Activated naive CD8-positive, alpha-beta T cell treated with anti-CD3 and anti-CD28 coated beads, Interleukin-2, amount 10 ng/mL, durations not matched to agents 7 days and 5 days (primary cell): ENCODE measurements around the gene PXYLP1. TPM values are rescaled to one million over a fixed set of nuclear protein-coding genes. Genes with fewer than 3 reads are reported as not detected.

Source experiments
- ATAC-seq: fragments of 150-1000 bp; cut with Tn5 transposase; one replicate; pipeline ENCODE4 v1.10.0; 2021; ENCODE audit warnings: low read depth, moderate library complexity
- POLR2A ChIA-PET: fragments of 350-600 bp; sonication (Branson Sonifier 250); formaldehyde crosslinking; loops from one replicate; lab custom pipeline; 2021; ENCODE audit warnings: antibody characterized with exemption; lab: Charles Lee
- DNase-seq: peaks from one replicate; pipeline ENCODE4 v3.0.0; 2021
- H3K27ac Mint-ChIP-seq: one replicate; pipeline ENCODE4 v1.8.0; 2022; ENCODE audit warnings: mild to moderate bottlenecking, mixed read lengths
- H3K27me3 Mint-ChIP-seq: one replicate; pipeline ENCODE4 v1.8.0; 2022; ENCODE audit warnings: mild to moderate bottlenecking, moderate library complexity, mixed read lengths
- H3K36me3 Mint-ChIP-seq: one replicate; pipeline ENCODE4 v1.8.0; 2021; ENCODE audit warnings: mild to moderate bottlenecking, mixed read lengths
- H3K4me1 Mint-ChIP-seq: one replicate; pipeline ENCODE4 v1.8.0; 2021; ENCODE audit warnings: mixed read lengths
- H3K4me3 Mint-ChIP-seq: one replicate; pipeline ENCODE4 v1.8.0; 2022; ENCODE audit warnings: mild to moderate bottlenecking, moderate library complexity, mixed read lengths
- H3K9me3 Mint-ChIP-seq: one replicate; pipeline ENCODE4 v1.8.0; 2021; ENCODE audit warnings: mixed read lengths
- total RNA-seq, 2 experiments: library from RNA; stranded (reverse); gene quantifications; one replicate each; pipeline ENCODE4 v1.2.3, GENCODE V29; 2021

PXYLP1 gene
- total RNA-seq, 2 experiments from 2014 or later: 15.8 to 19.5 TPM

GRCh38 chr3:141258973-141259372, 27.3 kb downstream of the PXYLP1 start:
- ATAC-seq (no peak), DNase-seq (no peak)
- POLR2A ChIA-PET: interaction anchor here (0.7 to 1.7 kb wide), 4 partner anchors 8 to 27 kb away, joined by 3 to 5 read pairs (median 4); partner anchors contain the start of gene PXYLP1

GRCh38 chr3:141259821-141260629, 28.4 kb downstream of the PXYLP1 start:
- H3K9me3 Mint-ChIP-seq: no peaks in the 10 kb centered on the region
- no peak overlapping the region for H3K4me3 Mint-ChIP-seq
- H3K4me1 Mint-ChIP-seq: peaks cover 24% of the 10 kb centered on the region
- H3K36me3 Mint-ChIP-seq: peaks cover 18% of the 10 kb centered on the region
- DNase-seq: no peak
- H3K27ac Mint-ChIP-seq: no peak overlapping the region
- H3K27me3 Mint-ChIP-seq: no peaks in the 10 kb centered on the region
- ATAC-seq: no peak
- POLR2A ChIA-PET: interaction anchor here (0.7 to 1.7 kb wide), 2 partner anchors 21 to 27 kb away, joined by 3 to 4 read pairs; no protein-coding TSS in a partner anchor

More at GRCh38 chr3:141258973-141259372, 27.3 kb downstream of the PXYLP1 start:
- Mint-ChIP-seq H3K4me1 (peaks cover 24% of the 10 kb centered on the region), H3K9me3 (no peaks in the 10 kb centered on the region), H3K4me3 (no peak overlapping the region), H3K27ac (no peak overlapping the region), H3K27me3 (no peaks in the 10 kb centered on the region), H3K36me3 (peaks cover 17% of the 10 kb centered on the region)

GRCh38 chr3:141260630-141260927, 29.0 kb downstream of the PXYLP1 start:
- Mint-ChIP-seq H3K27me3 (no peaks in the 10 kb centered on the region), H3K9me3 (no peaks in the 10 kb centered on the region), H3K4me3 (no peak overlapping the region), H3K36me3 (peaks cover 18% of the 10 kb centered on the region), H3K27ac (peak overlapping the region; percentile 11), H3K4me1 (peaks cover 26% of the 10 kb centered on the region)
- DNase-seq (no peak), ATAC-seq (no peak)
- POLR2A ChIA-PET: interaction anchor here (0.7 kb wide), 1 partner anchor 24 kb away, joined by 4 read pairs; no protein-coding TSS in a partner anchor

- peak overlapping the region; percentile 46 for H3K4me3 Mint-ChIP-seq
- POLR2A ChIA-PET: interaction anchor here (2.1 kb wide), 1 partner anchor 30 kb away, joined by 12 read pairs; the partner anchor contains the start of gene PXYLP1
- H3K27me3 Mint-ChIP-seq: no peaks in the 10 kb centered on the region
- H3K4me1 Mint-ChIP-seq: peaks cover 27% of the 10 kb centered on the region
- no peaks in the 10 kb centered on the region for H3K9me3 Mint-ChIP-seq
- ATAC-seq (peak; percentile 62), DNase-seq (no peak)
- H3K36me3 Mint-ChIP-seq: peaks cover 18% of the 10 kb centered on the region
- H3K27ac Mint-ChIP-seq: peak overlapping the region; percentile 13
Observed at GRCh38 chr3:141261472-141262307, 30.1 kb downstream of the PXYLP1 start.

GRCh38 chr3:141262308-141262705, 30.7 kb downstream of the PXYLP1 start:
- H3K27ac Mint-ChIP-seq: no peak overlapping the region
- no peak overlapping the region for H3K4me3 Mint-ChIP-seq
- no peaks in the 10 kb centered on the region for H3K9me3 Mint-ChIP-seq
- POLR2A ChIA-PET: interaction anchor here (2.1 kb wide), 1 partner anchor 31 kb away, joined by 12 read pairs; the partner anchor contains the start of gene PXYLP1
- H3K36me3 Mint-ChIP-seq: peaks cover 18% of the 10 kb centered on the region
- no peaks in the 10 kb centered on the region for H3K27me3 Mint-ChIP-seq
- DNase-seq: no peak
- H3K4me1 Mint-ChIP-seq: peaks cover 30% of the 10 kb centered on the region
- ATAC-seq: no peak

- Mint-ChIP-seq H3K36me3 (peaks cover 23% of the 10 kb centered on the region), H3K4me3 (peak overlapping the region; percentile 84), H3K4me1 (peaks cover 33% of the 10 kb centered on the region), H3K9me3 (no peaks in the 10 kb centered on the region), H3K27me3 (no peaks in the 10 kb centered on the region), H3K27ac (peak overlapping the region; percentile 98)
- ATAC-seq: no peak
- POLR2A ChIA-PET: interaction anchor here (0.6 to 3.4 kb wide), 11 partner anchors 9 to 1131 kb away, joined by 3 to 85 read pairs (median 6); partner anchors contain the start of gene PXYLP1
- no peak for DNase-seq
Observed at GRCh38 chr3:141266186-141266585, 34.6 kb downstream of the PXYLP1 start.

- H3K4me1 Mint-ChIP-seq: peaks cover 25% of the 10 kb centered on the region
Observed at GRCh38 chr3:141266797-141267555, 35.4 kb downstream of the PXYLP1 start.

GRCh38 chr3:141267629-141268028, 36.0 kb downstream of the PXYLP1 start:
- H3K4me3 Mint-ChIP-seq: peak overlapping the region; percentile 84
- H3K27ac Mint-ChIP-seq: peak overlapping the region; percentile 98
- peaks cover 14% of the 10 kb centered on the region for H3K36me3 Mint-ChIP-seq
- DNase-seq (no peak), ATAC-seq (no peak)
- H3K27me3 Mint-ChIP-seq: no peaks in the 10 kb centered on the region
- H3K9me3 Mint-ChIP-seq: no peaks in the 10 kb centered on the region
- POLR2A ChIA-PET: interaction anchor here (0.7 to 3.4 kb wide), 22 partner anchors 9 to 593 kb away, joined by 3 to 85 read pairs (median 4); partner anchors contain the start of gene PXYLP1
- H3K4me1 Mint-ChIP-seq: peaks cover 25% of the 10 kb centered on the region

More at GRCh38 chr3:141266797-141267555, 35.4 kb downstream of the PXYLP1 start:
- no peaks in the 10 kb centered on the region for H3K9me3 Mint-ChIP-seq
- H3K4me3 Mint-ChIP-seq: peak overlapping the region; percentile 84
- no peaks in the 10 kb centered on the region for H3K27me3 Mint-ChIP-seq
- POLR2A ChIA-PET: interaction anchor here (0.7 to 3.4 kb wide), 26 partner anchors 8 to 594 kb away, joined by 3 to 85 read pairs (median 4); partner anchors contain the start of gene PXYLP1
- peak; percentile 94 for ATAC-seq
- DNase-seq: peak; percentile 60
- H3K36me3 Mint-ChIP-seq: peaks cover 17% of the 10 kb centered on the region
- H3K27ac Mint-ChIP-seq: peak overlapping the region; percentile 98

- Mint-ChIP-seq H3K27me3 (no peaks in the 10 kb centered on the region), H3K36me3 (peaks cover 19% of the 10 kb centered on the region), H3K27ac (peak overlapping the region; percentile 98), H3K4me1 (peaks cover 26% of the 10 kb centered on the region), H3K4me3 (peak overlapping the region; percentile 84), H3K9me3 (no peaks in the 10 kb centered on the region)
- DNase-seq (no peak), ATAC-seq (no peak)
- POLR2A ChIA-PET: interaction anchor here (1.0 to 3.4 kb wide), 6 partner anchors 15 to 219 kb away, joined by 3 to 85 read pairs (median 8); partner anchors contain the start of gene PXYLP1
Observed at GRCh38 chr3:141268306-141268705, 36.7 kb downstream of the PXYLP1 start.

GRCh38 chr3:141268791-141269190, 37.2 kb downstream of the PXYLP1 start:
- Mint-ChIP-seq H3K36me3 (peaks cover 19% of the 10 kb centered on the region), H3K4me3 (no peak overlapping the region), H3K27ac (peak overlapping the region; percentile 22), H3K4me1 (peaks cover 31% of the 10 kb centered on the region), H3K27me3 (no peaks in the 10 kb centered on the region), H3K9me3 (no peaks in the 10 kb centered on the region)
- ATAC-seq (no peak), DNase-seq (no peak)
- POLR2A ChIA-PET: no interaction called here

- no peak for DNase-seq
- H3K4me1 Mint-ChIP-seq: peaks cover 39% of the 10 kb centered on the region
- ATAC-seq: no peak
- POLR2A ChIA-PET: interaction anchor here (0.6 kb wide), 1 partner anchor 39 kb away, joined by 3 read pairs; the partner anchor contains the start of gene PXYLP1
- peaks cover 21% of the 10 kb centered on the region for H3K36me3 Mint-ChIP-seq
- no peaks in the 10 kb centered on the region for H3K27me3 Mint-ChIP-seq
- H3K9me3 Mint-ChIP-seq: no peaks in the 10 kb centered on the region
- H3K4me3 Mint-ChIP-seq: no peak overlapping the region
- no peak overlapping the region for H3K27ac Mint-ChIP-seq
Observed at GRCh38 chr3:141269961-141270360, 38.3 kb downstream of the PXYLP1 start.

- DNase-seq: no peak
- H3K36me3 Mint-ChIP-seq: peaks cover 21% of the 10 kb centered on the region
- no peak overlapping the region for H3K27ac Mint-ChIP-seq
- no peak for ATAC-seq
- POLR2A ChIA-PET: no interaction called here
- H3K9me3 Mint-ChIP-seq: no peaks in the 10 kb centered on the region
- peaks cover 39% of the 10 kb centered on the region for H3K4me1 Mint-ChIP-seq
- H3K4me3 Mint-ChIP-seq: no peak overlapping the region
- no peaks in the 10 kb centered on the region for H3K27me3 Mint-ChIP-seq
Observed at GRCh38 chr3:141271279-141272030, 39.8 kb downstream of the PXYLP1 start.
